Caco-2 (cell line): Measurements from ENCODE around the gene C3orf18. TPM values are rescaled to one million over a fixed set of nuclear protein-coding genes. Genes with fewer than 3 reads are reported as not detected.

Experiments
- BruUV-seq: library from RNA; stranded (reverse); fragments of 400-500 nt; replicated peaks from 2 replicates; lab custom pipeline; 2021; lab: Mats Ljungman, UMichigan
- CTCF ChIA-PET: fragments of 300-600 bp; sonication (Branson Sonifier 250); formaldehyde crosslinking; loops from one replicate; lab custom pipeline; 2022; ENCODE audit warnings: antibody characterized with exemption; lab: Charles Lee
- POLR2A ChIA-PET: fragments of 300-600 bp; sonication (Branson Sonifier 250); formaldehyde crosslinking; loops from one replicate; lab custom pipeline; 2022; ENCODE audit warnings: antibody characterized with exemption; lab: Charles Lee
- DNase-seq, 2 experiments: peaks; one replicate each; pipeline versions ENCODE4 v3.0.0 to v3.0.0-alpha.2; 2020 to 2022
- H3K27me3 ChIP-seq: replicated peaks from 2 replicates; pipeline ENCODE4 v1.6.0; 2011; ENCODE audit warnings: low read length; ENCODE audit not compliant: control insufficient read depth, insufficient read depth
- H3K36me3 ChIP-seq: 2 replicates; pipeline ENCODE4 v1.5.1; 2011; ENCODE audit warnings: low read length; ENCODE audit not compliant: control insufficient read depth, insufficient read depth
- H3K4me1 ChIP-seq: fragments of 250-450 bp; sonication (Bioruptor Pico); 2 replicates; pipeline ENCODE4 v1.5.1; 2020; ENCODE audit warnings: mild to moderate bottlenecking
- H3K4me3 ChIP-seq: 2 replicates; pipeline ENCODE4 v1.5.1; 2011; ENCODE audit warnings: low read depth, mild to moderate bottlenecking, control low read depth, low read length
- H3K9me3 ChIP-seq: fragments of 250-450 bp; sonication (Bioruptor Pico); 2 replicates; pipeline ENCODE4 v1.5.1; 2020; ENCODE audit warnings: mild to moderate bottlenecking, moderate library complexity
- H3K27ac Mint-ChIP-seq: one replicate; pipeline ENCODE4 v1.8.0; 2022; ENCODE audit warnings: mixed read lengths; ENCODE audit not compliant: unreplicated experiment
- H3K27me3 Mint-ChIP-seq: one replicate; pipeline ENCODE4 v1.8.0; 2022; ENCODE audit warnings: mixed read lengths; ENCODE audit not compliant: insufficient read depth, unreplicated experiment
- H3K36me3 Mint-ChIP-seq: one replicate; pipeline ENCODE4 v1.8.0; 2022; ENCODE audit warnings: mild to moderate bottlenecking, mixed read lengths; ENCODE audit not compliant: insufficient read depth, unreplicated experiment
- H3K4me1 Mint-ChIP-seq: one replicate; pipeline ENCODE4 v1.8.0; 2022; ENCODE audit warnings: low read depth, mixed read lengths; ENCODE audit not compliant: unreplicated experiment
- H3K4me3 Mint-ChIP-seq: one replicate; pipeline ENCODE4 v1.8.0; 2022; ENCODE audit warnings: mild to moderate bottlenecking, moderate library complexity, mixed read lengths; ENCODE audit not compliant: unreplicated experiment
- H3K9me3 Mint-ChIP-seq: one replicate; pipeline ENCODE4 v1.8.0; 2022; ENCODE audit warnings: mixed read lengths; ENCODE audit not compliant: unreplicated experiment
- CTCF ChIP-seq, 2 experiments: fragments of 200-600 bp in 1 of 2; IDR thresholded peaks; 1 replicate in 1 of 2; 2 replicates in 1 of 2; pipeline versions ENCODE4 v1.5.1 to v1.8.0; 2011 to 2022; ENCODE audit warnings: antibody characterized with exemption in 1 of 2, control low read depth in 1 of 2, inconsistent platforms in 1 of 2, low read depth in 1 of 2, low read length in 1 of 2, mild to moderate bottlenecking in 1 of 2, moderate library complexity in 1 of 2; ENCODE audit not compliant: insufficient read depth in 1 of 2, severe bottlenecking in 1 of 2, unreplicated experiment in 1 of 2
- intact Hi-C: fragments of 100-400 bp; cut with micrococcal nuclease; formaldehyde crosslinking; loops from one replicate; pipeline ENCODE4 v1.10.0; 2022; ENCODE audit not compliant: unreplicated experiment
- total RNA-seq: library from RNA; stranded (reverse); gene quantifications from 2 replicates; pipeline ENCODE4 v1.2.3, GENCODE V29; 2022

Gene C3orf18
- total RNA-seq, 1 experiment from 2014 or later = 2.1 TPM

DNA sequence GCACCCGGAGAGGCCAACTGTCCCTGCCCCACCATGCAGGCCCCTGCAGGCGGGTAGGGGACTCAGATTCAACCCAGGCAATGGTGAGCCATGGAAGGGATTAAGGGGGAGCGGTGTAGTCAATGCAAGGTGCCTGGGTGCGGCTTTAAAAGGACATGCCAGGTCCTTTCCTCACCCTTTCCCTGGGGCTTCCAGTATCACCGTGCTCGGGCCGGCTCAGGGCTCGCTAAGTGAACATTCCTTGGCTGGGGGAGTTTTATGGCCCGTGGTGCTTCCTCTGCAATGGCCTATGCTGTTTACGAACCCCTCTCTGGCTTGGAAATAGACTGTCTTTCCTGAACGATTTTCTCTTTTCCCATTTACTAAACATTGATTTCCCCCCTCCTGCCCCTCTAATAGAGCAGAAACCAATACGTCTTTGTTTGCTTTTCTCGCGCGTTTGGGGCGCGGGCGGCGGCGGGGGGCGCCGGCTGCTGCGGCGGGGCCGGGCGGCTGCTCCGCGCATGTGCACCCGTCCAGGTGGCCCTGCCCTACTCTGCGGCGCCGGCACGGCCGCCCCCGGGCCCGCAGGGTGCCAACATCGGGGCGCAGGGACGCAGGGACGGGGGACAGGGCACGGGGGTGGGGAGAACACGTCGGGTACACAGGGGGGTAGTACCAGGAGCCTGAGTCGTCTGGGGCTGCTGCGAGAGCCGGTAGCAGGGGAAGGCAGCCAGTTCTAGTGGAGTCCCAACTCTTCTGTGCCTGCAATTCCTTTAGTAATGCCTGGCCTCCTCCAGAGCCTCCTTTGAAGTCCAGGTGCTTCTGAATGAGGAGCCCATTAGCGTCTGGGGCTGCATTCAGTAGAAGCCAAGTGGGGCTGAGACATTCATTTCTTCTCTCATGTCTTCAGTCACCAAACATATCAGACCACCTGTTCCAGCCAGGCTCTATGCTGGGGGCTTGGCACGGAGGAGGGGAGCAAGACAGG, 37.3 kb downstream of the C3orf18 start:
- intact Hi-C loops = no loop called here
- POLR2A ChIA-PET = no interaction called here
- DNase-seq = peak in 1 of 2 experiments; percentile 20
- TF ChIP-seq CTCF (IDR thresholded peaks at IDR 0.05; ENCODE audit: insufficient read depth in 1 of 2, low read depth in 1 of 2, low read length in 1 of 2, severe bottlenecking in 1 of 2, unreplicated experiment in 1 of 2) = no peak
- CTCF ChIA-PET = no interaction called here
- no peaks in the 10 kb centered on the region for H3K4me1 Mint-ChIP-seq
- H3K27me3 ChIP-seq = peaks cover 2% of the 10 kb centered on the region
- peaks cover 22% of the 10 kb centered on the region for H3K27me3 Mint-ChIP-seq
- no peaks in the 10 kb centered on the region for H3K36me3 Mint-ChIP-seq
- H3K4me3 Mint-ChIP-seq = peak overlapping the region; percentile 38
- no peaks in the 10 kb centered on the region for H3K9me3 ChIP-seq
- peak overlapping the region; percentile 14 for H3K4me3 ChIP-seq
- peaks cover 4% of the 10 kb centered on the region; the same call in 1 of the 2 replicates for H3K4me1 ChIP-seq
- no peaks in the 10 kb centered on the region for H3K36me3 ChIP-seq
- no TSS peak for BruUV-seq
- no peak overlapping the region for H3K27ac Mint-ChIP-seq
- no peaks in the 10 kb centered on the region for H3K9me3 Mint-ChIP-seq

GRCh38 chr3:50525987-50526386, 41.6 kb downstream of the C3orf18 start:
- no TSS peak for BruUV-seq
- ChIA-PET CTCF (no interaction called here), POLR2A (no interaction called here)
- H3K27me3 Mint-ChIP-seq = peaks cover 11% of the 10 kb centered on the region
- no peak overlapping the region for H3K27ac Mint-ChIP-seq
- no peaks in the 10 kb centered on the region; the same call in 1 of the 2 replicates for H3K27me3 ChIP-seq
- H3K36me3 Mint-ChIP-seq = no peaks in the 10 kb centered on the region
- peak in 1 of 2 experiments; percentile 63 for DNase-seq
- no peaks in the 10 kb centered on the region for H3K36me3 ChIP-seq
- H3K9me3 Mint-ChIP-seq = no peaks in the 10 kb centered on the region
- peaks cover 4% of the 10 kb centered on the region; the same call in 1 of the 2 replicates for H3K4me1 ChIP-seq
- intact Hi-C loops = no loop called here
- H3K4me3 Mint-ChIP-seq = no peak overlapping the region
- no peaks in the 10 kb centered on the region for H3K4me1 Mint-ChIP-seq
- H3K4me3 ChIP-seq = no peak overlapping the region
- no peak for TF ChIP-seq CTCF (IDR thresholded peaks at IDR 0.05; ENCODE audit: insufficient read depth in 1 of 2, low read depth in 1 of 2, low read length in 1 of 2, severe bottlenecking in 1 of 2, unreplicated experiment in 1 of 2)
- no peaks in the 10 kb centered on the region for H3K9me3 ChIP-seq

GRCh38 chr3:50525191-50525910, 42.2 kb downstream of the C3orf18 start:
- Mint-ChIP-seq H3K4me1 (no peaks in the 10 kb centered on the region), H3K9me3 (no peaks in the 10 kb centered on the region), H3K36me3 (no peaks in the 10 kb centered on the region), H3K4me3 (no peak overlapping the region), H3K27me3 (peaks cover 14% of the 10 kb centered on the region), H3K27ac (no peak overlapping the region)
- intact Hi-C loops = no loop called here
- POLR2A ChIA-PET = no interaction called here
- TF ChIP-seq CTCF (IDR thresholded peaks at IDR 0.05; ENCODE audit: insufficient read depth in 1 of 2, low read depth in 1 of 2, low read length in 1 of 2, severe bottlenecking in 1 of 2, unreplicated experiment in 1 of 2) = no peak
- no peak for DNase-seq
- Histone ChIP-seq H3K36me3 (no peaks in the 10 kb centered on the region), H3K9me3 (no peaks in the 10 kb centered on the region), H3K4me1 (peaks cover 4% of the 10 kb centered on the region; the same call in 1 of the 2 replicates), H3K4me3 (no peak overlapping the region), H3K27me3 (no peaks in the 10 kb centered on the region; the same call in 1 of the 2 replicates)
- BruUV-seq = no TSS peak
- CTCF ChIA-PET = no interaction called here
